BLaER1 (cell line): ENCODE data around the gene UBFD1.

Experiments
- H3K27ac ChIP-seq: shearing (Covaris generic); formaldehyde crosslinking; 2 replicates; pipeline ENCODE4 v1.8.1; 2022
- H3K27me3 ChIP-seq: shearing (Covaris generic); formaldehyde crosslinking; 2 replicates; pipeline ENCODE4 v1.8.1; 2022
- H3K36me3 ChIP-seq: shearing (Covaris generic); formaldehyde crosslinking; 2 replicates; pipeline ENCODE4 v1.8.1; 2022
- H3K4me1 ChIP-seq: shearing (Covaris generic); formaldehyde crosslinking; 2 replicates; pipeline ENCODE4 v1.8.1; 2022
- H3K4me2 ChIP-seq: shearing (Covaris generic); formaldehyde crosslinking; 2 replicates; pipeline ENCODE4 v1.8.1; 2022
- H3K4me3 ChIP-seq: shearing (Covaris generic); formaldehyde crosslinking; 2 replicates; pipeline ENCODE4 v1.8.1; 2022
- H3K9ac ChIP-seq: shearing (Covaris generic); formaldehyde crosslinking; 2 replicates; pipeline ENCODE4 v1.8.1; 2022
- H3K9me3 ChIP-seq: shearing (Covaris generic); formaldehyde crosslinking; 2 replicates; pipeline ENCODE4 v1.8.1; 2022
- H4K20me1 ChIP-seq: shearing (Covaris generic); formaldehyde crosslinking; 2 replicates; pipeline ENCODE4 v1.8.1; 2022
- Cebpa-rat ChIP-seq: shearing (Covaris generic); IDR thresholded peaks from 2 replicates; pipeline ENCODE4 v1.8.1; 2022

UBFD1 gene

DNA sequence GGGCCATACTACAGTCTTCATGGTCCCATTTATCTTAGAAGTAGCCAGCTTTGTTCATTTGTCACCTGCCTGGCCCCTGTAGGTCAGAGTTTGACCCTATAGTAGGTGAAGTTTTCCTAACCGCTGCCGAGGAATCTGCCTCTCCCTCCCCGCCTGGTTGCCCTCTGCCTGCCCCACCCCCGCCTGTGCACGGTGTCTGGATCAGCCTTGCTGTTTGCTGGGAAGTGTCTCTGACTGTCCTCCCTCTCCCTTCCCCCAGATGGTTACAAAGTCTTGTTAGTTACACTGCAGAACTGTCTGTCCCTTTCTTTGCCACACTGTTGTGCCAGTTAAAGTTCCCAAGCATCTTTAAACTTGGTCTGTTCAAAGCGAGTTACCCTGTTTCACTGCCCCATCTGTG is 5.7 kb downstream of the UBFD1 start:
- no peak for TF ChIP-seq Cebpa-rat
- no peak overlapping the region for H3K4me3 ChIP-seq
- H3K27ac ChIP-seq = no peak overlapping the region
- H3K36me3 ChIP-seq = peaks cover 91% of the 10 kb centered on the region
- H3K27me3 ChIP-seq = no peaks in the 10 kb centered on the region
- H3K9ac ChIP-seq = no peak overlapping the region
- H3K9me3 ChIP-seq = no peaks in the 10 kb centered on the region
- H4K20me1 ChIP-seq = peaks cover 54% of the 10 kb centered on the region
- H3K4me1 ChIP-seq = peaks cover 15% of the 10 kb centered on the region
- H3K4me2 ChIP-seq = no peak overlapping the region

DNA sequence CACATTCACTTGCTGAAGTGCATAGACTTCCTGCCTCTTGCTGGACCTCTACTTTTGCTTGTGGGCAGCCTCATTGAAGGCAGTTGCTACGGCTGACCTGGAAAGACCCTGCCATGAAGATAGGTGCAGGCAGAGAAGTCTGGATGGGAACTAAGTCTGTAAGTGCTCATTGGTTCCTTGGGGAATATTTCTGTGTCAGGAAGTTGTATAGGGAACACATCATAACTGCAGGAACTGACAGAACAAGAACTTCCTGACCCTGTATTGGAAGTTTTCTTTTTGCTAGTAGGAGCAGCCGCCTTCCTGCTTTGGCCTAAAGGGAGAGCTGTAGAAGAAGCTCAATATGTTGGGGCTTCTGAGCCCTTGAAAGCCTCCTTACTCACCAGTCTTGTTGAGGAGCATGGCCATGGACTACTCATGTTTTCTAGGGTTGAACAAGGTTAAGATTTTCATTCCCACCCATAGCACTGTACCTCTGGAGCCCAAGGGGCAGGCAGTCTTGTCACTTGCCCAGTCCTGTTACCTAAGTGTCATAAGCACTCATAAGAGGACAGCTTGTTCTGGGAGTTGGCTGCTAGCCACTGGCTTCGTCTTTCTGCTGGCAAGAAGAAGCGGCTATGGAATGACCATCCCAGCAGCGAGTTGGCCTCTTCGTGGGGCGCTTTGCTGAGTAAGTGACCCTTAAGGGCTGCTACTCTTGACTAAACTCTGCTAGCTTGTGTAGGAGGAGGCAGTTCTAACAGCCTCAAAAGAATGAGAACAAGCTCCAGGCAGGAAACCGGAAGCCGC is 7.2 kb downstream of the UBFD1 start:
- Histone ChIP-seq H3K4me3 (no peak overlapping the region), H3K9ac (no peak overlapping the region), H3K27me3 (no peaks in the 10 kb centered on the region), H3K36me3 (peaks cover 99% of the 10 kb centered on the region), H3K4me1 (no peaks in the 10 kb centered on the region), H3K9me3 (no peaks in the 10 kb centered on the region), H3K4me2 (no peak overlapping the region), H4K20me1 (peaks cover 44% of the 10 kb centered on the region), H3K27ac (no peak overlapping the region)
- no peak for TF ChIP-seq Cebpa-rat

DNA sequence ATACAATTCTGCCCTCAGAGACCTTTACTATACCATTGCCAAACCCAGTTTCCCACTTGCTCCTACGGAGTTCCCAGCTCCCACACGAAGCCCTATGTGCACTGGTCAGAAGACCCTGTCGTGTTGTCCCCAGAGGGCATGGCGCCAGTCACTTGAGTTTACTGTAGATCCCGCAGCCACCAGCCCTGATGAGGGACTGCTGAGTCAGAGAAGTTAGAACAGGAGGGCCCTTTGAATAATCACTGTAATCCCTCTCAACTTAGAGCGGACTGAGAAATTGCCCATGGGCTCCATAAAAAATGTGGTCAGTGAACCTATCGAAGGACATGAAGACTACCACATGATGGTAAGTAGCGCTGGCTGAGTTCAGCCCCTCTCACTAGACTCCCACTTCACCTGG is 9.2 kb downstream of the UBFD1 start:
- H3K36me3 ChIP-seq = peaks cover 99% of the 10 kb centered on the region
- no peak overlapping the region for H3K9ac ChIP-seq
- H3K4me2 ChIP-seq = no peak overlapping the region
- TF ChIP-seq Cebpa-rat = no peak
- no peak overlapping the region for H3K27ac ChIP-seq
- H4K20me1 ChIP-seq = peaks cover 40% of the 10 kb centered on the region; the same call in 1 of the 2 replicates
- no peaks in the 10 kb centered on the region for H3K9me3 ChIP-seq
- H3K27me3 ChIP-seq = no peaks in the 10 kb centered on the region
- no peaks in the 10 kb centered on the region for H3K4me1 ChIP-seq
- no peak overlapping the region for H3K4me3 ChIP-seq

DNA sequence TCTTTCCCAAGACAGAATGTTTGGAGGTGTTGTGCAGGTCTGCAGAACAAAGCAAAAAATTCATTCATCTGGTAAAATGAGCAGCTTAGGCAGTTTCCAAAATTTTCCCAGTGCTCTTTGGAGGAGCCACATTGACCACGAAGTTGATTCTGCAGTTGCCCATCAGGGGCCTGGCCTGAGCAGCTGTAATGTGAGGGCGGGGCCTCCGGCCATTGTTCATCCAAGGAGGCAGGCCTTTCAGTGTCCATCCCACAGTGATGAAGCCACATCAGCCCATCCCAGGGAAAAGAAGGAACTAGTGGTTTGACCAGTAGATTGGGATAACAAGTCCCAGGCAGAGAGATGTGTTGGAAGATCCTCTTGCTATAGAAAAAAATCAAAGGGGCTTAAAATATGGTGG is 10.1 kb downstream of the UBFD1 start:
- TF ChIP-seq Cebpa-rat = no peak
- Histone ChIP-seq H3K4me3 (no peak overlapping the region), H3K36me3 (peaks cover 99% of the 10 kb centered on the region), H3K4me2 (no peak overlapping the region), H3K9me3 (no peaks in the 10 kb centered on the region), H3K27ac (no peak overlapping the region), H4K20me1 (peaks cover 37% of the 10 kb centered on the region), H3K9ac (no peak overlapping the region), H3K27me3 (no peaks in the 10 kb centered on the region), H3K4me1 (no peaks in the 10 kb centered on the region)

DNA sequence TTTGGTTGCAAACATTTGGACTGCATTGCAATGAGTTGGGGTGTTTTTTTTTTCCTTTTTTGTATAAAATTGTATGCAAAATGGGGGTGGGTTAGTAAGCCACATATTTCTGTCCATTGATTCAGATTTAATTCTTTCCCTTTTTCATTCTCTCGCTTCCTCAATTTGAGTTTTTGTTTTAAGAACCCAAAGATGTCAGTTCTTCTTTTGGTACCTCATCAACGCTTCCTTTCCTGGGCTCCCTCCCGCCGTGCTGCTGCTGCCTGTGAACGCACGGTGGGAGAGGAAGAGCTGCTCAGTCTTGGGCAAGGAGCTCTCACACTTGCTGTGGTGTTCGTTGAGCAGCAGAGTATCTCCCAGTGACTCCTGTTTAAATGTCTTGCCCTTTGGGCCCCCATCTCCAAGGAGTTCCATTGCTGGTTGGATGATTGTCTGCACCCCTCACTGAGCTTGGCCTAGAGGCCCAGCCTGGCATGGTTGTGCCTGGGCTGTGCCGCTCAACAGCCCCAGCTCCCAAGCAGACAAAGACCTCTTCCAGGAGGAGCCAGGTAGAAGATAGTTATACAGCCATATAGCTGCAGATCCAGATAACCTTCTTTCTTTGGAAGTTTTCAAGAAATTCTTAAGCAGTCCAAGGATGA is 13.6 kb downstream of the UBFD1 start:
- no peak overlapping the region for H3K4me2 ChIP-seq
- H3K9ac ChIP-seq = no peak overlapping the region
- no peak for TF ChIP-seq Cebpa-rat
- no peaks in the 10 kb centered on the region for H3K27me3 ChIP-seq
- no peak overlapping the region for H3K4me3 ChIP-seq
- H4K20me1 ChIP-seq = peaks cover 36% of the 10 kb centered on the region
- no peaks in the 10 kb centered on the region for H3K4me1 ChIP-seq
- no peak overlapping the region for H3K27ac ChIP-seq
- no peaks in the 10 kb centered on the region for H3K9me3 ChIP-seq
- H3K36me3 ChIP-seq = peaks cover 99% of the 10 kb centered on the region

DNA sequence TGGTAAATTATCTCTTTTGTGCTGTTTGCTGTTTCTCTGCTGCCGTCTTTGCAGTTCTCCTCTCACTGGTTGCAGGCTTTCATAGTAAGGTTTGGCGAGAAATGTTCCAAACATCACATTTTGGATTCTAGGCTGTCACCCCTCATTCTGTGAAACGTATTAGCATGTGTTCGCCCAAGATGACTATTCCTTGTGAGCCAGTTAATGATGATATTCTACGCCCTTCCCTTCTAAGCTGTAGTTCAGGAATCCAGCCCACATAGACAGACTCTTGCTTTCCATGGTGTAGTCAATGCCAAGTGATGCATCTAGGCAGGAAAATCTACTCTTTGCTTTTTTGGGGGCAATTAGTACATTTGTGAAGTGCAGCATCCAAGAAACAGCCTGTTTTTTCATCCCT is 14.4 kb downstream of the UBFD1 start:
- no peaks in the 10 kb centered on the region for H3K27me3 ChIP-seq
- no peak overlapping the region for H3K4me2 ChIP-seq
- no peak overlapping the region for H3K9ac ChIP-seq
- peaks cover 98% of the 10 kb centered on the region for H3K36me3 ChIP-seq
- H3K4me3 ChIP-seq = no peak overlapping the region
- H3K9me3 ChIP-seq = no peaks in the 10 kb centered on the region
- H3K27ac ChIP-seq = no peak overlapping the region
- peaks cover 36% of the 10 kb centered on the region for H4K20me1 ChIP-seq
- TF ChIP-seq Cebpa-rat = no peak
- no peaks in the 10 kb centered on the region for H3K4me1 ChIP-seq

DNA sequence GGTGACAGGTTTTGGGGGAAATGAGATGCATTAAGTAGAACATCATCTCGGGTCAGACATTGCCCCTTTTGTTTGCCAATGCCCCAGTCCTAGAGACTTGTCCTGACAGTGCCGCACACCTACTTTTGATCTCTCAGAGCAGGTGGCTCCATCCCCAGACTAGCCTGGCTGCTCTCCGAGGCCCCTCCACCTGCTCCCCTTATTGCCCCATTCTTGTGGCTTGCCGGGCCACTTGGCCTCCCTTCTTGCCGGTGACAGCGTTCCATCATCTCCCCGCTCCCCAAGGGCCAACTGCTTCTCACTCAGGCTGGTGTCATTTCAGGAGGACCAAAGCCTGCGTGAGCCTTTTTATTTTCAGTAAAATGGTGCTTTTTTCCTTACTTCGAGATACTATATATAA is 14.9 kb downstream of the UBFD1 start:
- no peak for TF ChIP-seq Cebpa-rat

DNA sequence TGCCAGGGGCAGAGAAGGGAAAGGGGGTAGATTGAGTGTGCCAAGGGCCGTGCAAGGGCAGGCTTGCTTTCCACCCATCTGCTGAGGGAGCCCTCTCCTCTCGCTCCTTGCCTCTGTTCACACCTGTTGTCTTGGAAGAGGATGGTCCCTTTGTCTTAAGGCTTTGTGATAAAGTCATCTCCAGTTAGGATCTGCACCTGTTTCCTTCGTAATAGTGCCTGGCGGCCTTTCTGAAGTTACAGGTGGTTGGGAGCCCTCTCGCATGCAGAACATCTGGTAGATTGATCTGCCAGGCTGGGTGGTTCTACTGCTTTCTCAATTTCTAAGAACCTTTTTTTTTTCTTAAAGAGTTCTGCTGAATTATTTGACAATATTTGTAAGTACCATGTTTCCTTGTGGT is 16.3 kb downstream of the UBFD1 start:
- Histone ChIP-seq H3K4me3 (no peak overlapping the region), H3K9ac (no peak overlapping the region), H3K4me1 (no peaks in the 10 kb centered on the region), H3K9me3 (no peaks in the 10 kb centered on the region), H3K27me3 (no peaks in the 10 kb centered on the region), H3K36me3 (peaks cover 98% of the 10 kb centered on the region), H4K20me1 (peaks cover 36% of the 10 kb centered on the region), H3K27ac (no peak overlapping the region), H3K4me2 (no peak overlapping the region)
- no peak for TF ChIP-seq Cebpa-rat

More for the DNA sequence above, 14.9 kb downstream of the UBFD1 start:
- no peak overlapping the region for H3K4me2 ChIP-seq
- H3K9me3 ChIP-seq = no peaks in the 10 kb centered on the region
- H4K20me1 ChIP-seq = peaks cover 36% of the 10 kb centered on the region
- peaks cover 98% of the 10 kb centered on the region for H3K36me3 ChIP-seq
- no peak overlapping the region for H3K4me3 ChIP-seq
- H3K9ac ChIP-seq = no peak overlapping the region
- H3K27ac ChIP-seq = no peak overlapping the region
- no peaks in the 10 kb centered on the region for H3K27me3 ChIP-seq
- no peaks in the 10 kb centered on the region for H3K4me1 ChIP-seq

DNA sequence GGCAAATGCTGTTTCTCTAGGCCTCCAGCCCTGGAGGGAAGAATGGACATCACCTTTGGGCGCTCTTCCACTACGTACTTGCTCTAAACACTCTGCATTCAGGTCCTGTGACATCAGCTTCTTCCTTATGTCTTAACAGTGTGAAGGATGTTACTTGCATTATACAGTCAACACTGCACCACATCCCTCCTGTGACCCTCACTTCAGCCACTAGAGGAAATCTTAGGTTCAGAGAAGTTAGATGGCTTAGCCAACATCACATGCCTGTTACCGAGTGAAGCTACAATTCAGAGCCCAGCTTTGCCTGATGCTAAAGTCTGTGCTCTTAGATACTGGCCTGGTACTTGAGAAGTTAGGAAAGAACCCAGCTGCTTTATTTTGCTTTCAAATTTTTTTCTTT is 18.3 kb downstream of the UBFD1 start:
- Histone ChIP-seq H3K9ac (no peak overlapping the region), H3K36me3 (peaks cover 98% of the 10 kb centered on the region), H3K27ac (no peak overlapping the region), H3K27me3 (no peaks in the 10 kb centered on the region), H4K20me1 (peaks cover 42% of the 10 kb centered on the region), H3K4me2 (no peak overlapping the region), H3K4me3 (no peak overlapping the region), H3K9me3 (no peaks in the 10 kb centered on the region), H3K4me1 (no peaks in the 10 kb centered on the region)
- no peak for TF ChIP-seq Cebpa-rat

DNA sequence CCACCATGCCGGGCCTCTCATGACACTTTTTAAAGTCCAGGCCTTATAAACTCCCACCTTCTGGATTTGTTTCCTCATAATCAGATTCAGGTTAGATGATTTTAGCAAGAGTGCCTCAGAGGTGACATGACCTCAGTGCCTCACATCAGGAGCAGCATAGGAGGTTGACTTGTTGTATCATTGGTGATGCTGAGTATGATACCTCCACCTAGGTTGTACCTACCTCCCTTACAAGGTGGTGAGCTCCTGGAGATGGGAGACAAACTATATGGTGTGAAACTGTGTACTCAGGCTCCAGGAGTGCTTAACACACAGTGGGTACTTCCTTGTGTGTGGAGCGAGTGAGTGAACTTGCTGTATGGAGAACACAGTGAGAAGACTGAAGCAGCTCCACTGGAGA is 20.0 kb downstream of the UBFD1 start:
- H3K4me1 ChIP-seq = no peaks in the 10 kb centered on the region
- no peak for TF ChIP-seq Cebpa-rat
- no peaks in the 10 kb centered on the region for H3K27me3 ChIP-seq
- no peak overlapping the region for H3K4me3 ChIP-seq
- H4K20me1 ChIP-seq = peaks cover 44% of the 10 kb centered on the region
- peaks cover 98% of the 10 kb centered on the region for H3K36me3 ChIP-seq
- no peak overlapping the region for H3K27ac ChIP-seq
- no peaks in the 10 kb centered on the region for H3K9me3 ChIP-seq
- H3K9ac ChIP-seq = no peak overlapping the region
- H3K4me2 ChIP-seq = no peak overlapping the region
